ENCODE measurements around the gene CCDC154. TPM values are rescaled to one million over a fixed set of nuclear protein-coding genes. Genes with fewer than 3 reads are reported as not detected.

CCDC154 gene
- total and polyA plus RNA-seq, 9 of the 15 experiments (the other 6 are each of a cell fraction or from before 2014, with no cell fraction given): 0.15 to 1.4 (median 0.20) TPM; not detected in 5

DNA sequence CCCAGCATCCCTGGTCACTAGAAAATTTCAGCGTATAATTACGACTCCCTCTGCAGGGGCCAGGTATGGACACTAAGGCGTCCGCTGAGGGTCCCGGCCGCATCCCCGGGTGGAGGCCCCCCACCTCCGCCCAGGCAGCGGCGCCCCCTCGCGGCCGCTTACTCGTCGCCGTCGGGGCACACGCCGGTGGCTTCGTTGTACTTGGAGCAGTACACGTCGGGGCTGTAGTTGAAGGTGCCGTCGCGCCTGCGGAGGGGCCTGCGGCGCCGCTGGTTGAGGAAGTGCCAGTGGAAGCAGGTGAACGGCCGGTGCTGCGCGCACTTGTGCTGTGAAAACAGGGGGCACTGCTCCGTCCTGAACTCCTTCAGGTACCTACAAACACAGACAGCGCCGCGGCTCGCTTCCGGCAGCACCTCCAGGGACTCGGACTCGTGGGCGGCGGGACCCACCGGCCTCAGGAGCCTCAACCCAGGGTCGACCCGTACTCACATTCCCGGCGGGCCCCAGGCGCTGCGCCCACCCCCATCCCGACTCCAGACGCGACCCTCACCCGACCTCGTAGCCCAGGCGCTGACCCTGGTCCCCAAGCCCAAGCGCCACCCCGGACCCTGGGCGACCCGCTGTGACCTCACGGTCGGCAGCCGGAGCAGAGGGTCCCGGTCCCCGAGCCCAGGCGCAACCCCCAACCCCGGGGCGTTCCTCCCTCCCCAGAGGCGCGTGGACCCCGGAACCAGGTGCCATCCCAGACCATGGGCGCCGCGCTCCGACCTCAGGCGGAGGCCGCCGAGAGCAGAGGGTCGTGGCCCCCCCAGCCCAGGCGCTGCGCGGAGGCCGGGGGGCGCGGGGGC is 30.4 kb downstream of the CCDC154 start (continued):
- TF ChIP-seq, protein P1, sequence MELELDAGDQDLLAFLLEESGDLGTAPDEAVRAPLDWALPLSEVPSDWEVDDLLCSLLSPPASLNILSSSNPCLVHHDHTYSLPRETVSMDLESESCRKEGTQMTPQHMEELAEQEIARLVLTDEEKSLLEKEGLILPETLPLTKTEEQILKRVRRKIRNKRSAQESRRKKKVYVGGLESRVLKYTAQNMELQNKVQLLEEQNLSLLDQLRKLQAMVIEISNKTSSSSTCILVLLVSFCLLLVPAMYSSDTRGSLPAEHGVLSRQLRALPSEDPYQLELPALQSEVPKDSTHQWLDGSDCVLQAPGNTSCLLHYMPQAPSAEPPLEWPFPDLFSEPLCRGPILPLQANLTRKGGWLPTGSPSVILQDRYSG (tag; conservative IDR thresholded peaks at IDR 0.05; ENCODE audit: low read depth): no peak
- 0 out of 2 replicates have a peak, but pooled peaks have one; percentile 24 for TF ChIP-seq EGR1 (conservative IDR thresholded peaks at IDR 0.05)
- no peak for TF ChIP-seq ZNF830 (CRISPR knock-in tag; IDR thresholded peaks at IDR 0.05)
- TF ChIP-seq KDM1A (IDR thresholded peaks at IDR 0.05): peak in 1 of 2 experiments; percentile 85; a peak in 2 of 4 replicates
- TF ChIP-seq, protein P2, sequence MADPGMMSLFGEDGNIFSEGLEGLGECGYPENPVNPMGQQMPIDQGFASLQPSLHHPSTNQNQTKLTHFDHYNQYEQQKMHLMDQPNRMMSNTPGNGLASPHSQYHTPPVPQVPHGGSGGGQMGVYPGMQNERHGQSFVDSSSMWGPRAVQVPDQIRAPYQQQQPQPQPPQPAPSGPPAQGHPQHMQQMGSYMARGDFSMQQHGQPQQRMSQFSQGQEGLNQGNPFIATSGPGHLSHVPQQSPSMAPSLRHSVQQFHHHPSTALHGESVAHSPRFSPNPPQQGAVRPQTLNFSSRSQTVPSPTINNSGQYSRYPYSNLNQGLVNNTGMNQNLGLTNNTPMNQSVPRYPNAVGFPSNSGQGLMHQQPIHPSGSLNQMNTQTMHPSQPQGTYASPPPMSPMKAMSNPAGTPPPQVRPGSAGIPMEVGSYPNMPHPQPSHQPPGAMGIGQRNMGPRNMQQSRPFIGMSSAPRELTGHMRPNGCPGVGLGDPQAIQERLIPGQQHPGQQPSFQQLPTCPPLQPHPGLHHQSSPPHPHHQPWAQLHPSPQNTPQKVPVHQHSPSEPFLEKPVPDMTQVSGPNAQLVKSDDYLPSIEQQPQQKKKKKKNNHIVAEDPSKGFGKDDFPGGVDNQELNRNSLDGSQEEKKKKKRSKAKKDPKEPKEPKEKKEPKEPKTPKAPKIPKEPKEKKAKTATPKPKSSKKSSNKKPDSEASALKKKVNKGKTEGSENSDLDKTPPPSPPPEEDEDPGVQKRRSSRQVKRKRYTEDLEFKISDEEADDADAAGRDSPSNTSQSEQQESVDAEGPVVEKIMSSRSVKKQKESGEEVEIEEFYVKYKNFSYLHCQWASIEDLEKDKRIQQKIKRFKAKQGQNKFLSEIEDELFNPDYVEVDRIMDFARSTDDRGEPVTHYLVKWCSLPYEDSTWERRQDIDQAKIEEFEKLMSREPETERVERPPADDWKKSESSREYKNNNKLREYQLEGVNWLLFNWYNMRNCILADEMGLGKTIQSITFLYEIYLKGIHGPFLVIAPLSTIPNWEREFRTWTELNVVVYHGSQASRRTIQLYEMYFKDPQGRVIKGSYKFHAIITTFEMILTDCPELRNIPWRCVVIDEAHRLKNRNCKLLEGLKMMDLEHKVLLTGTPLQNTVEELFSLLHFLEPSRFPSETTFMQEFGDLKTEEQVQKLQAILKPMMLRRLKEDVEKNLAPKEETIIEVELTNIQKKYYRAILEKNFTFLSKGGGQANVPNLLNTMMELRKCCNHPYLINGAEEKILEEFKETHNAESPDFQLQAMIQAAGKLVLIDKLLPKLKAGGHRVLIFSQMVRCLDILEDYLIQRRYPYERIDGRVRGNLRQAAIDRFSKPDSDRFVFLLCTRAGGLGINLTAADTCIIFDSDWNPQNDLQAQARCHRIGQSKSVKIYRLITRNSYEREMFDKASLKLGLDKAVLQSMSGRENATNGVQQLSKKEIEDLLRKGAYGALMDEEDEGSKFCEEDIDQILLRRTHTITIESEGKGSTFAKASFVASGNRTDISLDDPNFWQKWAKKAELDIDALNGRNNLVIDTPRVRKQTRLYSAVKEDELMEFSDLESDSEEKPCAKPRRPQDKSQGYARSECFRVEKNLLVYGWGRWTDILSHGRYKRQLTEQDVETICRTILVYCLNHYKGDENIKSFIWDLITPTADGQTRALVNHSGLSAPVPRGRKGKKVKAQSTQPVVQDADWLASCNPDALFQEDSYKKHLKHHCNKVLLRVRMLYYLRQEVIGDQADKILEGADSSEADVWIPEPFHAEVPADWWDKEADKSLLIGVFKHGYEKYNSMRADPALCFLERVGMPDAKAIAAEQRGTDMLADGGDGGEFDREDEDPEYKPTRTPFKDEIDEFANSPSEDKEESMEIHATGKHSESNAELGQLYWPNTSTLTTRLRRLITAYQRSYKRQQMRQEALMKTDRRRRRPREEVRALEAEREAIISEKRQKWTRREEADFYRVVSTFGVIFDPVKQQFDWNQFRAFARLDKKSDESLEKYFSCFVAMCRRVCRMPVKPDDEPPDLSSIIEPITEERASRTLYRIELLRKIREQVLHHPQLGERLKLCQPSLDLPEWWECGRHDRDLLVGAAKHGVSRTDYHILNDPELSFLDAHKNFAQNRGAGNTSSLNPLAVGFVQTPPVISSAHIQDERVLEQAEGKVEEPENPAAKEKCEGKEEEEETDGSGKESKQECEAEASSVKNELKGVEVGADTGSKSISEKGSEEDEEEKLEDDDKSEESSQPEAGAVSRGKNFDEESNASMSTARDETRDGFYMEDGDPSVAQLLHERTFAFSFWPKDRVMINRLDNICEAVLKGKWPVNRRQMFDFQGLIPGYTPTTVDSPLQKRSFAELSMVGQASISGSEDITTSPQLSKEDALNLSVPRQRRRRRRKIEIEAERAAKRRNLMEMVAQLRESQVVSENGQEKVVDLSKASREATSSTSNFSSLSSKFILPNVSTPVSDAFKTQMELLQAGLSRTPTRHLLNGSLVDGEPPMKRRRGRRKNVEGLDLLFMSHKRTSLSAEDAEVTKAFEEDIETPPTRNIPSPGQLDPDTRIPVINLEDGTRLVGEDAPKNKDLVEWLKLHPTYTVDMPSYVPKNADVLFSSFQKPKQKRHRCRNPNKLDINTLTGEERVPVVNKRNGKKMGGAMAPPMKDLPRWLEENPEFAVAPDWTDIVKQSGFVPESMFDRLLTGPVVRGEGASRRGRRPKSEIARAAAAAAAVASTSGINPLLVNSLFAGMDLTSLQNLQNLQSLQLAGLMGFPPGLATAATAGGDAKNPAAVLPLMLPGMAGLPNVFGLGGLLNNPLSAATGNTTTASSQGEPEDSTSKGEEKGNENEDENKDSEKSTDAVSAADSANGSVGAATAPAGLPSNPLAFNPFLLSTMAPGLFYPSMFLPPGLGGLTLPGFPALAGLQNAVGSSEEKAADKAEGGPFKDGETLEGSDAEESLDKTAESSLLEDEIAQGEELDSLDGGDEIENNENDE (IDR thresholded peaks at IDR 0.05; ENCODE audit: low read depth, low read length): no peak
- TF ChIP-seq MAZ (CRISPR knock-in tag; conservative IDR thresholded peaks at IDR 0.05 in 1 of 2, IDR thresholded peaks at IDR 0.05 in 1 of 2): peak; percentile 84
- TF ChIP-seq SPI1 (IDR thresholded peaks at IDR 0.05; ENCODE audit: borderline replicate concordance, low read depth, low read length): peak; percentile 53; the same call in 1 of the 2 replicates
- TF ChIP-seq SRSF9 (IDR thresholded peaks at IDR 0.05; ENCODE audit: borderline replicate concordance, low read depth, low read length): no peak
- TF ChIP-seq, protein P3, sequence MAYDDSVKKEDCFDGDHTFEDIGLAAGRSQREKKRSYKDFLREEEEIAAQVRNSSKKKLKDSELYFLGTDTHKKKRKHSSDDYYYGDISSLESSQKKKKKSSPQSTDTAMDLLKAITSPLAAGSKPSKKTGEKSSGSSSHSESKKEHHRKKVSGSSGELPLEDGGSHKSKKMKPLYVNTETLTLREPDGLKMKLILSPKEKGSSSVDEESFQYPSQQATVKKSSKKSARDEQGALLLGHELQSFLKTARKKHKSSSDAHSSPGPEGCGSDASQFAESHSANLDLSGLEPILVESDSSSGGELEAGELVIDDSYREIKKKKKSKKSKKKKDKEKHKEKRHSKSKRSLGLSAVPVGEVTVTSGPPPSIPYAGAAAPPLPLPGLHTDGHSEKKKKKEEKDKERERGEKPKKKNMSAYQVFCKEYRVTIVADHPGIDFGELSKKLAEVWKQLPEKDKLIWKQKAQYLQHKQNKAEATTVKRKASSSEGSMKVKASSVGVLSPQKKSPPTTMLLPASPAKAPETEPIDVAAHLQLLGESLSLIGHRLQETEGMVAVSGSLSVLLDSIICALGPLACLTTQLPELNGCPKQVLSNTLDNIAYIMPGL (CRISPR knock-in tag; IDR thresholded peaks at IDR 0.05): 0 out of 2 replicates have a peak, but pooled peaks have one; percentile 72
- no peak for TF ChIP-seq DIDO1 (tag; IDR thresholded peaks at IDR 0.05; ENCODE audit: low read depth)
- TF ChIP-seq LCOR (CRISPR knock-in tag; IDR thresholded peaks at IDR 0.05): 0 out of 2 replicates have a peak, but pooled peaks have one; percentile 54
- peak; percentile 40; the same call in 1 of the 2 replicates for TF ChIP-seq ATF7 (IDR thresholded peaks at IDR 0.05)
